Keratinocyte (primary cell): ENCODE data around the gene PTPRN2. TPM values are rescaled to one million over a fixed set of nuclear protein-coding genes. Genes with fewer than 3 reads are reported as not detected.

Source experiments
- DNase-seq: peaks from one replicate; pipeline ENCODE4 v3.0.0-alpha.2; 2011; ENCODE audit warnings: low read depth, missing footprints, low spot score
- FAIRE-seq: peaks from 2 replicates; lab custom pipeline; 2011; peaks lifted over from hg19 to GRCh38; lab: Jason Lieb, UNC
- H2AFZ ChIP-seq: 2 replicates; pipeline ENCODE4 v1.6.0; 2012; ENCODE audit warnings: low read length, control low read depth, inconsistent platforms; ENCODE audit not compliant: control insufficient read depth
- H3K27ac ChIP-seq: 2 replicates; pipeline ENCODE4 v1.5.1; 2011; ENCODE audit warnings: low read length; ENCODE audit not compliant: control insufficient read depth, insufficient read depth
- H3K27me3 ChIP-seq: 3 replicates; pipeline ENCODE4 v1.6.0; 2011; ENCODE audit warnings: low read length; ENCODE audit not compliant: control insufficient read depth, insufficient read depth; ENCODE audit errors: extremely low read depth
- H3K36me3 ChIP-seq, 2 experiments: 2 replicates in 1 of 2; 3 replicates in 1 of 2; pipeline ENCODE4 v1.5.1; 2011; ENCODE audit warnings: low read length in 2 of 2, mild to moderate bottlenecking in 1 of 2; ENCODE audit not compliant: control insufficient read depth in 2 of 2, insufficient read depth in 2 of 2; ENCODE audit errors: extremely low read depth in 1 of 2
- H3K4me1 ChIP-seq: 3 replicates; pipeline ENCODE4 v1.5.1; 2011; ENCODE audit warnings: low read length; ENCODE audit not compliant: control insufficient read depth, insufficient read depth; ENCODE audit errors: extremely low read depth
- H3K4me2 ChIP-seq: 3 replicates; pipeline ENCODE4 v1.6.0; 2011; ENCODE audit warnings: low read depth, low read length; ENCODE audit not compliant: control insufficient read depth, insufficient read depth; ENCODE audit errors: extremely low read depth
- H3K4me3 ChIP-seq, 3 experiments: fragments of 200-600 bp in 1 of 3; sonication (generic) in 1 of 3; 2 replicates in 2 of 3; 3 replicates in 1 of 3; pipeline ENCODE4 v1.5.1; 2011 to 2016; ENCODE audit warnings: low read length in 3 of 3, mild to moderate bottlenecking in 3 of 3, control low read depth in 2 of 3, inconsistent platforms in 1 of 3, low read depth in 1 of 3, mixed read lengths in 1 of 3, mixed run types in 1 of 3, moderate library complexity in 1 of 3; ENCODE audit not compliant: control insufficient read depth in 2 of 3, insufficient read depth in 2 of 3; ENCODE audit errors: extremely low read depth in 1 of 3
- H3K79me2 ChIP-seq: 2 replicates; pipeline ENCODE4 v1.6.0; 2012; ENCODE audit warnings: low read length; ENCODE audit not compliant: control insufficient read depth, insufficient read depth
- H3K9ac ChIP-seq: 3 replicates; pipeline ENCODE4 v1.6.0; 2011; ENCODE audit warnings: low read length; ENCODE audit not compliant: control insufficient read depth, insufficient read depth; ENCODE audit errors: extremely low read depth
- H3K9me1 ChIP-seq: 3 replicates; pipeline ENCODE4 v1.6.0; 2011; ENCODE audit warnings: low read length; ENCODE audit not compliant: control insufficient read depth, insufficient read depth; ENCODE audit errors: extremely low read depth
- H3K9me3 ChIP-seq: 2 replicates; pipeline ENCODE4 v1.5.1; 2012; ENCODE audit warnings: low read depth, low read length; ENCODE audit not compliant: control insufficient read depth
- H4K20me1 ChIP-seq: 3 replicates; pipeline ENCODE4 v1.6.0; 2011; ENCODE audit warnings: low read length; ENCODE audit not compliant: control insufficient read depth, insufficient read depth; ENCODE audit errors: extremely low read depth
- EZH2 ChIP-seq: IDR thresholded peaks from one replicate; pipeline ENCODE4 v1.6.1; 2012; ENCODE audit warnings: inconsistent platforms, mild to moderate bottlenecking, low read length, moderate library complexity
- dilution Hi-C: fragments of 300-500 bp; cut with MboI; formaldehyde crosslinking; loops from one replicate; pipeline ENCODE4 v1.7.0; 2020; ENCODE audit warnings: low sequenced_read_pairs; ENCODE audit not compliant: extremely low pct_ligation_motif_present
- polyA plus RNA-seq, 5 experiments: library from polyadenylated mRNA; depleted of rRNA in 3 of 5; stranded (reverse) in 3 of 5; stranded (forward) in 1 of 5; unstranded in 1 of 5; fragments of >200 nt; gene quantifications; 1 replicate in 1 of 5; 2 replicates in 3 of 5; 3 replicates in 1 of 5; pipeline versions ENCODE4 v1.2.1 to v1.2.3, GENCODE V29; 2011 to 2012; ENCODE audit warnings: missing spikeins in 2 of 5, low read depth in 1 of 5, low replicate concordance in 1 of 5
- TF ChIP-seq, protein P1 (sequence below), 3 experiments: IDR thresholded peaks in 1 of 3; conservative IDR thresholded peaks in 1 of 3; optimal IDR thresholded peaks in 1 of 3; 2 replicates in 2 of 3; 3 replicates in 1 of 3; pipeline versions ENCODE3 to v1.5.1; 2011; ENCODE audit warnings: low read length in 3 of 3, mild to moderate bottlenecking in 3 of 3, moderate library complexity in 2 of 3, control low read depth in 1 of 3, inconsistent platforms in 1 of 3; ENCODE audit not compliant: insufficient read depth in 2 of 3; ENCODE audit errors: extremely low read depth in 1 of 3

Gene PTPRN2
- polyA plus RNA-seq, 1 donor (not counting 4 experiments of a cell fraction or from before 2014, with no cell fraction given): not detected

DNA sequence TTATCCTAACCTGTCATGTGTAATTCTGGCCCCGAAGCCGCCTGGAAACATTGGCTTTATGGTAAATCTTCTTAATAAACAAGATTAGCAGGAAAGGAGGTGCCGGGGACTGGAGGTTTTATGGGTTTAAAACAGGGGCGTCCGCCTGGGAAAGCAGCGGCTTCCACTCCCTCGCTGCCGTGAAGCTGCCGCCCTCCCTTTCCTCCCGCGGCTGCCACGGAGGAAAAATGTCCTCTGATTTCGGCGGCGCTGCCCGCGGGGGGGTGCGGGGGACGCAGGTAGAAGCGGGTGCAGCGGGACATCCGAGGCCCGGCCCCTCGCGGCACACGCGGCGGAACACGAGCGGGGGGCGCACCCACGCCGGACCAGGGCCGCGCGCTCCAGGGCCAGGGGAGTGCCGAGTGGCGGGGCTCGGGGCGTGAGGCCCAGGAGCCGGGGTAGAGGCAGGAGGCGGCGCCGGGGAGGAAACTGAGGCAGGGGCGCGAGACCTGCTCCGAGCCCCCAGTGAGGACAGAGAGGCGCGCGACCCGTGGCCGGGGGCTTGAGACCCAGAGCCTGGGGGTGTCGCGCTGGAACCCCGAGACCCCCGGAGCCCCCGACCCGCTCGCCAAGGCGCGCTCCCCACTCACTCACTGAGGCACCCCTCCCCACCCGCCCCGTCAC, 993 bp downstream of the PTPRN2 start:
- DNase-seq: no peak
- no peaks in the 10 kb centered on the region for H3K79me2 ChIP-seq
- H3K9me1 ChIP-seq: no peaks in the 10 kb centered on the region
- H3K36me3 ChIP-seq: no peaks in the 10 kb centered on the region
- no peak for FAIRE-seq
- H3K9ac ChIP-seq: no peak overlapping the region
- no peaks in the 10 kb centered on the region for H3K4me1 ChIP-seq
- H3K27ac ChIP-seq: no peak overlapping the region
- TF ChIP-seq, protein P1, sequence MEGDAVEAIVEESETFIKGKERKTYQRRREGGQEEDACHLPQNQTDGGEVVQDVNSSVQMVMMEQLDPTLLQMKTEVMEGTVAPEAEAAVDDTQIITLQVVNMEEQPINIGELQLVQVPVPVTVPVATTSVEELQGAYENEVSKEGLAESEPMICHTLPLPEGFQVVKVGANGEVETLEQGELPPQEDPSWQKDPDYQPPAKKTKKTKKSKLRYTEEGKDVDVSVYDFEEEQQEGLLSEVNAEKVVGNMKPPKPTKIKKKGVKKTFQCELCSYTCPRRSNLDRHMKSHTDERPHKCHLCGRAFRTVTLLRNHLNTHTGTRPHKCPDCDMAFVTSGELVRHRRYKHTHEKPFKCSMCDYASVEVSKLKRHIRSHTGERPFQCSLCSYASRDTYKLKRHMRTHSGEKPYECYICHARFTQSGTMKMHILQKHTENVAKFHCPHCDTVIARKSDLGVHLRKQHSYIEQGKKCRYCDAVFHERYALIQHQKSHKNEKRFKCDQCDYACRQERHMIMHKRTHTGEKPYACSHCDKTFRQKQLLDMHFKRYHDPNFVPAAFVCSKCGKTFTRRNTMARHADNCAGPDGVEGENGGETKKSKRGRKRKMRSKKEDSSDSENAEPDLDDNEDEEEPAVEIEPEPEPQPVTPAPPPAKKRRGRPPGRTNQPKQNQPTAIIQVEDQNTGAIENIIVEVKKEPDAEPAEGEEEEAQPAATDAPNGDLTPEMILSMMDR (optimal IDR thresholded peaks at IDR 0.05 in 1 of 3, IDR thresholded peaks at IDR 0.05 in 1 of 3, conservative IDR thresholded peaks at IDR 0.05 in 1 of 3; ENCODE audit: extremely low read depth in 1 of 3, insufficient read depth in 2 of 3, low read length in 3 of 3): no peak
- TF ChIP-seq EZH2: peak; percentile 77
- H3K4me2 ChIP-seq: no peak overlapping the region
- dilution Hi-C loops: no loop called here
- no peaks in the 10 kb centered on the region for H4K20me1 ChIP-seq
- H3K4me3 ChIP-seq: no peak overlapping the region
- no peaks in the 10 kb centered on the region for H3K9me3 ChIP-seq
- no peak overlapping the region for H2AFZ ChIP-seq
- H3K27me3 ChIP-seq: peaks cover 28% of the 10 kb centered on the region

DNA sequence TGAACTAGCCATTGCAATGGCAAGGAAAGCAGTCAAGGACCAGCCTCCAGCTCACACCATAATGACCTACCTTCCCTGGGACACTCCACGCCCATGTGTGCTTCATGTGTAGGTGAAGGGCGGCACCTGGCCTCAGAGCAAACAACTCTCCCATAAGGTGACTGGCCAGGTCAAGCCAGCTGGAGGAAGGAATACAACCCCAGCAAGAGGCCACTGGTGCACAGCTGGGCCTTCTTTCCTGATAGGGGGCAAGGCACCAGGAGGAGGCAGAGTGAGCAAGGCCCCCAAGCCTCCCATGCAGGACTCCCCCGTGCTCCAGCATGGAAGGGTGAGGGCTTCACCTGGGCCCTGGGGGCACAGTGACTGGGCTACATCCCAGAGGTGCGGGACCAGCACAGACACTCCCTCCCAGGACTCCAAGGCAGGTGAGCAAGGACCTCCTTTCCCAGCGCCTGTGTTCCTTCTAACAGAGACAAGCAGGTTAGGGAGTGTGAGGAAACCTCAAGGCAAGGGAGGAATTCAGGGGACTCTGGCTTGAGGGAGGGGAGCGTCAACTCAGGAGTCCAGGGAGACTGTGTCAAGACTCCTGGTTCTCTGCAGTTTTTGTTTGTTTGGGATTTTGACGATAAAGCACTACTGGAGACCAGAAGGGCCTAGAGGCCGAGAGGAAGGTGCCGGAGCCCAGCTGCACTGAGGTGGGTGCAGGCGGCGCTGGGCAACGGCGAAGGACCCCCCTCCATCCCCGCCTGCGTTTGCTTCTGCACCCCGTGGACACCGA, 1.7 kb downstream of the PTPRN2 start:
- no peak overlapping the region for H3K4me3 ChIP-seq
- H3K27ac ChIP-seq: no peak overlapping the region
- no peaks in the 10 kb centered on the region for H3K9me3 ChIP-seq
- no peaks in the 10 kb centered on the region for H4K20me1 ChIP-seq
- H3K9ac ChIP-seq: no peak overlapping the region
- FAIRE-seq: no peak
- peaks cover 28% of the 10 kb centered on the region for H3K27me3 ChIP-seq
- dilution Hi-C loops: no loop called here
- DNase-seq: no peak
- no peak overlapping the region for H2AFZ ChIP-seq
- no peaks in the 10 kb centered on the region for H3K36me3 ChIP-seq
- TF ChIP-seq EZH2: no peak
- TF ChIP-seq, protein P1 (optimal IDR thresholded peaks at IDR 0.05 in 1 of 3, IDR thresholded peaks at IDR 0.05 in 1 of 3, conservative IDR thresholded peaks at IDR 0.05 in 1 of 3; ENCODE audit: extremely low read depth in 1 of 3, insufficient read depth in 2 of 3, low read length in 3 of 3): no peak
- no peaks in the 10 kb centered on the region for H3K79me2 ChIP-seq
- H3K9me1 ChIP-seq: no peaks in the 10 kb centered on the region
- no peaks in the 10 kb centered on the region for H3K4me1 ChIP-seq
- H3K4me2 ChIP-seq: no peak overlapping the region
